Activated naive CD8-positive, alpha-beta T cell (primary cell): ENCODE measurements around the gene ARID5A.

Source experiments
- H3K27ac Mint-ChIP-seq: one replicate; pipeline ENCODE4 v1.8.0; 2021; ENCODE audit warnings: mixed read lengths
- H3K27me3 Mint-ChIP-seq: one replicate; pipeline ENCODE4 v1.8.0; 2021; ENCODE audit warnings: mixed read lengths
- H3K36me3 Mint-ChIP-seq: one replicate; pipeline ENCODE4 v1.8.0; 2021; ENCODE audit warnings: mixed read lengths
- H3K4me1 Mint-ChIP-seq: one replicate; pipeline ENCODE4 v1.8.0; 2021; ENCODE audit warnings: low read depth, mixed read lengths
- H3K4me3 Mint-ChIP-seq: one replicate; pipeline ENCODE4 v1.8.0; 2021; ENCODE audit warnings: mild to moderate bottlenecking, mixed read lengths
- H3K9me3 Mint-ChIP-seq: one replicate; pipeline ENCODE4 v1.8.0; 2021; ENCODE audit warnings: low read depth, mixed read lengths

Gene ARID5A

GRCh38 chr2:96529376-96530143 is 7.0 kb upstream of the ARID5A start:
- Mint-ChIP-seq H3K27ac (peak overlapping the region; percentile 95), H3K4me1 (peaks cover 66% of the 10 kb centered on the region), H3K9me3 (no peaks in the 10 kb centered on the region), H3K4me3 (peak overlapping the region; percentile 84), H3K27me3 (no peaks in the 10 kb centered on the region), H3K36me3 (no peaks in the 10 kb centered on the region)

- Mint-ChIP-seq H3K4me1 (peaks cover 65% of the 10 kb centered on the region), H3K27me3 (no peaks in the 10 kb centered on the region), H3K4me3 (no peak overlapping the region), H3K27ac (peak overlapping the region; percentile 90), H3K9me3 (no peaks in the 10 kb centered on the region), H3K36me3 (no peaks in the 10 kb centered on the region)
Observed at GRCh38 chr2:96530144-96530430, 6.5 kb upstream of the ARID5A start.

- Mint-ChIP-seq H3K36me3 (no peaks in the 10 kb centered on the region), H3K27ac (peak overlapping the region; percentile 90), H3K27me3 (no peaks in the 10 kb centered on the region), H3K9me3 (no peaks in the 10 kb centered on the region), H3K4me3 (peak overlapping the region; percentile 23), H3K4me1 (peaks cover 65% of the 10 kb centered on the region)
Observed at GRCh38 chr2:96530474-96531357, 5.8 kb upstream of the ARID5A start.

GRCh38 chr2:96531366-96531765 is 5.2 kb upstream of the ARID5A start:
- no peaks in the 10 kb centered on the region for H3K36me3 Mint-ChIP-seq
- H3K27ac Mint-ChIP-seq, result peak overlapping the region; percentile 90
- no peaks in the 10 kb centered on the region for H3K9me3 Mint-ChIP-seq
- H3K4me1 Mint-ChIP-seq, result peaks cover 68% of the 10 kb centered on the region
- no peaks in the 10 kb centered on the region for H3K27me3 Mint-ChIP-seq
- peak overlapping the region; percentile 76 for H3K4me3 Mint-ChIP-seq

- H3K36me3 Mint-ChIP-seq, result no peaks in the 10 kb centered on the region
Observed at GRCh38 chr2:96531872-96532505, 4.6 kb upstream of the ARID5A start.

GRCh38 chr2:96532641-96533291 is 3.8 kb upstream of the ARID5A start:
- H3K4me3 Mint-ChIP-seq, result no peak overlapping the region
- no peaks in the 10 kb centered on the region for H3K27me3 Mint-ChIP-seq

More at GRCh38 chr2:96531872-96532505, 4.6 kb upstream of the ARID5A start:
- peak overlapping the region; percentile 90 for H3K27ac Mint-ChIP-seq
- no peaks in the 10 kb centered on the region for H3K9me3 Mint-ChIP-seq
- no peaks in the 10 kb centered on the region for H3K27me3 Mint-ChIP-seq
- H3K4me3 Mint-ChIP-seq, result peak overlapping the region; percentile 76
- peaks cover 63% of the 10 kb centered on the region for H3K4me1 Mint-ChIP-seq

GRCh38 chr2:96533292-96534073 is 3.1 kb upstream of the ARID5A start:
- H3K4me3 Mint-ChIP-seq, result no peak overlapping the region
- H3K4me1 Mint-ChIP-seq, result peaks cover 55% of the 10 kb centered on the region
- peak overlapping the region; percentile 28 for H3K27ac Mint-ChIP-seq

More at GRCh38 chr2:96532641-96533291, 3.8 kb upstream of the ARID5A start:
- H3K27ac Mint-ChIP-seq, result peak overlapping the region; percentile 90
- H3K9me3 Mint-ChIP-seq, result no peaks in the 10 kb centered on the region
- peaks cover 61% of the 10 kb centered on the region for H3K4me1 Mint-ChIP-seq
- no peaks in the 10 kb centered on the region for H3K36me3 Mint-ChIP-seq

GRCh38 chr2:96534141-96534540 is 2.4 kb upstream of the ARID5A start:
- H3K36me3 Mint-ChIP-seq, result no peaks in the 10 kb centered on the region
- no peaks in the 10 kb centered on the region for H3K9me3 Mint-ChIP-seq
- H3K4me3 Mint-ChIP-seq, result no peak overlapping the region
- peak overlapping the region; percentile 28 for H3K27ac Mint-ChIP-seq
- peaks cover 52% of the 10 kb centered on the region for H3K4me1 Mint-ChIP-seq
- H3K27me3 Mint-ChIP-seq, result no peaks in the 10 kb centered on the region

More at GRCh38 chr2:96533292-96534073, 3.1 kb upstream of the ARID5A start:
- Mint-ChIP-seq H3K36me3 (no peaks in the 10 kb centered on the region), H3K9me3 (no peaks in the 10 kb centered on the region), H3K27me3 (no peaks in the 10 kb centered on the region)

GRCh38 chr2:96534701-96535181 is 1.8 kb upstream of the ARID5A start:
- peaks cover 53% of the 10 kb centered on the region for H3K4me1 Mint-ChIP-seq

GRCh38 chr2:96535331-96535730 is 1.2 kb upstream of the ARID5A start:
- H3K27ac Mint-ChIP-seq, result no peak overlapping the region
- H3K9me3 Mint-ChIP-seq, result no peaks in the 10 kb centered on the region
- no peak overlapping the region for H3K4me3 Mint-ChIP-seq

More at GRCh38 chr2:96534701-96535181, 1.8 kb upstream of the ARID5A start:
- Mint-ChIP-seq H3K27me3 (no peaks in the 10 kb centered on the region), H3K9me3 (no peaks in the 10 kb centered on the region), H3K27ac (peak overlapping the region; percentile 22), H3K36me3 (no peaks in the 10 kb centered on the region), H3K4me3 (no peak overlapping the region)

GRCh38 chr2:96537066-96537733 is 648 bp downstream of the ARID5A start:
- H3K9me3 Mint-ChIP-seq, result no peaks in the 10 kb centered on the region
- no peaks in the 10 kb centered on the region for H3K36me3 Mint-ChIP-seq
- H3K4me3 Mint-ChIP-seq, result peak overlapping the region; percentile 89
- H3K27ac Mint-ChIP-seq, result peak overlapping the region; percentile 92
- no peaks in the 10 kb centered on the region for H3K27me3 Mint-ChIP-seq
- peaks cover 47% of the 10 kb centered on the region for H3K4me1 Mint-ChIP-seq

More at GRCh38 chr2:96535331-96535730, 1.2 kb upstream of the ARID5A start:
- Mint-ChIP-seq H3K27me3 (no peaks in the 10 kb centered on the region), H3K36me3 (no peaks in the 10 kb centered on the region), H3K4me1 (peaks cover 53% of the 10 kb centered on the region)

GRCh38 chr2:96537734-96538486 is 1.4 kb downstream of the ARID5A start:
- Mint-ChIP-seq H3K9me3 (no peaks in the 10 kb centered on the region), H3K27me3 (no peaks in the 10 kb centered on the region), H3K36me3 (no peaks in the 10 kb centered on the region), H3K4me3 (peak overlapping the region; percentile 89), H3K27ac (peak overlapping the region; percentile 92), H3K4me1 (peaks cover 46% of the 10 kb centered on the region)
